A549 treated with DMSO at 1 μM for 4 hours (cell line): ENCODE data around the gene JADE3. TPM values are rescaled to one million over a fixed set of nuclear protein-coding genes. Genes with fewer than 3 reads are reported as not detected.

Source experiments
- total RNA-seq: library from RNA; stranded (reverse); fragments of 200-300 nt; extraction: Qiagen RNA extraction; gene quantifications from 5 replicates; pipeline ENCODE4 v1.2.3, GENCODE V29; 2022; ENCODE audit warnings: low read depth

Gene JADE3
- total RNA-seq: 11.5 to 16.3 TPM (median 15.0 TPM) in 5 replicates

GRCh38 chrX:46912098-46912602, at the start of gene JADE3:
TSS of gene JADE3 (plus strand) at chrX:46912421. CDS start at chrX:46984895, 72,474 bp downstream.

GRCh38 chrX:47078129-47079043, 166.2 kb downstream of the JADE3 start, which contains the start of gene RGN:
TSS of gene RGN (plus strand) at chrX:47078443. CDS start at chrX:47081145, 2,702 bp downstream.

Other genes starting within 250 kb of the JADE3 start
- 13.5 to 15.6 TPM (median 15.5 TPM) in 5 replicates for gene SLC9A7, start 153.3 kb upstream of the JADE3 start, total RNA-seq
- 9.7 to 13.8 TPM (median 12.6 TPM) in 5 replicates for gene RP2, start 75.4 kb upstream of the JADE3 start, total RNA-seq
- gene RGN, start 166.0 kb downstream of the JADE3 start, total RNA-seq: 0.13 TPM in 1 of 5 replicates, not detected in the others
- 137 to 173 TPM (median 157 TPM) in 5 replicates for gene NDUFB11, start 232.3 kb downstream of the JADE3 start, total RNA-seq
- 32.5 to 44.8 TPM (median 41.1 TPM) in 5 replicates for gene RBM10, start 232.8 kb downstream of the JADE3 start, total RNA-seq